Activated CD8-positive, alpha-beta memory T cell treated with anti-CD3 and anti-CD28 coated beads for 4 hours (primary cell): ENCODE measurements around the gene AQP2.

Experiments
- DNase-seq, 2 donors: peaks; one replicate each; pipeline ENCODE4 v3.0.0-alpha.2; 2020; ENCODE audit warnings: low read depth in 2 of 2

AQP2 gene

DNA sequence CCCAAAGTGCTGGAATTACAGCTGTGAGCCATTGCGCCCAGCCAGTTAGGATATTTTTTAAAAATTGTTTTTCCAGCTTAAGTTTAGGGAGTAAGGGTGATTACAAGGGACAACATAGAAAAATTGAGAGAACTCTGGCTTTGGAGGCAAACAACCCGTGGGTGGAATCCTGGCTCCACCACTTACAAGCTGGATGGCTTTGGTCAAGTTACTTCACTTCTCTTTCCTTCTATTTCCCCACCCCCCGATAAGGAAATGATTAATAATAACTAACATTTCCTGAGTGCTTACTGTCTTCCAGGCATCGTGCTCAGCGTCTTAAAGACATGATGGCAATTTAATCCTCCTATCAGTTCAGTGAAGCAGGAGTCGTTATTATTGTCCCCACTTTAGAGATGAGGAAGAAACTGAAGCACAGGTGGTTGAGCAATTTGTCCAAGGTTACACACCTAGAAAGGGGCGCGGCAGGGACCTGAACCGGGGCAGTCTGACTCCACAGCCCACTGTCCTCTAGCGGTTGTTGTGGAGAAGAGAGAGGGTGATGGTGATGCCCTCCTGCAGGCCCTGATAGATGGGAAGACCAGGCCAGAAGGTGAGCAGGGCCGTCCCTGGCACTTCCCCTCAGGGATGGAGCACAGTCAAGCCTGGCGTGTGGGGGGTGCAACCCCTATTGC is 30.2 kb upstream of the AQP2 start:
- no peak for DNase-seq

DNA sequence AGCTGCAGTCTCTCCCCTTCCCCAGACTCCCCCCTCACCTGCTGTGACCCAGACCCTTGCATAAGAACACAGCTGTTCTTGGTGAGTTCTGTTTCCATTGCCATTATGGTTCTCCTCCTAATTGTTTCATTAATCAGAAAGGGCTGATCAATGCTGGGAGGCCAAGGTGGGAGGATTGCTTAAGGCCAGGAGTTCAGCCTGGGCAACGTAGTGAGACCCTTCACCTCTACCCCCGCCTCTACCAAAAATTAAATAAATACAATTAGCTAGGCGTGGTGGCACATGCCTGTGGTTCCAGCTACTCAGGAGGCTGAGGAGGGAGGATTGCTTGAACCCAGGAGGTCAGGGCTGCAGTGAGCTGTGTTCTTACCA is 29.6 kb upstream of the AQP2 start:
- no peak for DNase-seq

- DNase-seq, result no peak
Observed at GRCh38 chr12:49921299-49921698, 29.2 kb upstream of the AQP2 start.

DNA sequence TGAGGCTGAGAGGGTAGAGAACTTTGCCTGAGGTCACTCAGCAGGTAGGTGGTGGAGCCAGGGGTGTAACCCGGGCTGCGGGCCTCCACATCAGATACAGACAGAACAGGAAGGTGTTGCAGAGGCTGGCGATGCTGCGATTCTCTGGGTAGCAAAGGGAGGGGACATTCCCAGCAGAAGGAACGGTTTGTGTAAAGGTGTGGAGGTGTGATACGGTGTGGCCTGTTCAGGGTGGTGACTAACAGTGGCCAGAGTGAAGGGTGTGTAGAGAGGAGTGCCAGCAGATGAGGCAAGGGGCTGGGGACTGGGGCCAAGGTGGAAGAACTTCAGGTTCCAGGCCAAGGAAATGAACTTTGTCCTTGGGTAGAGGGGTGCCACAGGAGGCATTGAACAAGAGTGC is 28.6 kb upstream of the AQP2 start:
- no peak for DNase-seq

DNA sequence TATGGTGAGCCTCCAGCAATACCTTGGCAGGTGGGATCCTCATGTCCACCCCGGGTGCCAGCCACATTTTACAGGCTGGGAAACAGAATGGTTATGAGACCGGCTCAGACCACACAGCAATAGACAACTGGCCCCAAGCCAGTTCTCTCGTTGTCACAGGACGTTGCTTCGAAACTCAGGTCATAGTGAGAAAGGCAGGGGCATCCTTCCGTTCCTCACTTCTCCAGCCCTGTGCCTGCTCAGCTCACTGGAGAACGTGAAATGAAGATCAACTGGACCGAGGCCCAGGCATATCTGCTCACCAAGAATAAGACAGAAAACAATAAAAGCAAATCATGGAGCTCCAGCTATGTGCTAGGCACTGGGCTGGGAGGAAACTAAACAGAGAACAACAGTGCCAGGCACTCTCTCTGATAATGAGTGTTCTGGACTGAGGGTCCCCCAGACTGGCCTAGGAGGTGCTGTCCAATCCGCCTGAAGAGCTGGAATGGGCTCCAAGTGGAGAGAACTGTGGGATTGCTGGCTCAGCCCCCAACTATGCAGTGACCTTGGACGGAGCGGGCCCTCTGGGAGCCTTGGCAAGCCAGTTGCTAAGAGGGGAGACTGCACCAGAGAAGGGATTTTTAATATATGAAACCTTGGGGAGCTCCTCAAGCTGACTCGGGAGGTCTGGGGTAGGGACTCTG is 28.0 kb upstream of the AQP2 start:
- DNase-seq, result no peak

GRCh38 chr12:49923035-49923644 is 27.4 kb upstream of the AQP2 start:
- no peak for DNase-seq

- DNase-seq, result no peak
Observed at GRCh38 chr12:49923880-49924556, 26.5 kb upstream of the AQP2 start.

- no peak for DNase-seq
Observed at GRCh38 chr12:49924628-49925246, 25.8 kb upstream of the AQP2 start.

GRCh38 chr12:49925433-49926204 is 24.9 kb upstream of the AQP2 start:
- no peak for DNase-seq

DNA sequence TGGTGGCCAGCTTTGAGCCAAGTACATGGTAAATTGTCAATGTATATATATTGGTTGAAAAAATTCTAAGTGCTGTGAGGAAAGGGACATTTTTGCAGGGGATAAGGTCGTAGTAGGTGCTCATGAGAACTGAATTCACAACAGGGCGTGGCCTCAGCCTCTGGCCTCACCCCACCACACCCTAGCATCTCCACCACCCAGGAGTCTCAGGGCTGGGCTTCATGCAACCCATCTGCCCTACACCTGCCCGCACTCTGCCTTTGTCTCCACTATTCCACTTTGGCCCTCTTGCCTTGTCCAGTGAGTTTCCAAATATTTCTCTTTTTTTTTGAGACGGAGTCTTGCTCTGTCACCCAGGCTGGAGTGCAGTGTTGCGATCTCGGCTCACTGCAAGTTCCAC is 22.1 kb upstream of the AQP2 start:
- no peak for DNase-seq

DNA sequence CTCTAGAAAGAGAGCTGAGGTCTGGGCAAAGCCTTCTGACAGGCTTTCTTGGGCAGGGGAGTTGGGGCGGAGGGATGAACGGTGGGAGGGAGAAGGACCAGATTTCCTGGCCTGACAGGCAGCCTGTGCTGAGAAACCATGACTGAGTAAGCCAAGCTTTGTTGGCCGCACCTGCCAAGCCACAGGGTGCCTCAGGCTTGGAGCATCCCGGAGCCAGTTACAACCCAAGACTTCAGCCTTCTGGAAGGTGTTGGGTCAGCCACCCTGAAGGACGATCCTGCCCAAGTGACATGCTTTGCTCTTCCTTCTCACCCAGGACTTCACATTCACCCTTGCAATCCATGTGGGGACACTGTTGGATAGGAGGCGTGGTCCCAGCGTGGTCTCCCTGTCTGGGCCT is 21.0 kb upstream of the AQP2 start:
- no peak for DNase-seq

GRCh38 chr12:49930515-49931288 is 19.8 kb upstream of the AQP2 start:
- no peak for DNase-seq

- DNase-seq, result no peak
Observed at GRCh38 chr12:49932023-49932422, 18.5 kb upstream of the AQP2 start.

- DNase-seq, result no peak
Observed at GRCh38 chr12:49932533-49933130, 17.9 kb upstream of the AQP2 start.

GRCh38 chr12:49933796-49934195 is 16.7 kb upstream of the AQP2 start:
- no peak for DNase-seq

GRCh38 chr12:49934505-49934904 is 16.0 kb upstream of the AQP2 start:
- no peak for DNase-seq

- no peak for DNase-seq
Observed at GRCh38 chr12:49936925-49937324, 13.6 kb upstream of the AQP2 start.

GRCh38 chr12:49937639-49938300 is 12.8 kb upstream of the AQP2 start:
- no peak for DNase-seq

- no peak for DNase-seq
Observed at GRCh38 chr12:49939307-49939706, 11.2 kb upstream of the AQP2 start.

DNA sequence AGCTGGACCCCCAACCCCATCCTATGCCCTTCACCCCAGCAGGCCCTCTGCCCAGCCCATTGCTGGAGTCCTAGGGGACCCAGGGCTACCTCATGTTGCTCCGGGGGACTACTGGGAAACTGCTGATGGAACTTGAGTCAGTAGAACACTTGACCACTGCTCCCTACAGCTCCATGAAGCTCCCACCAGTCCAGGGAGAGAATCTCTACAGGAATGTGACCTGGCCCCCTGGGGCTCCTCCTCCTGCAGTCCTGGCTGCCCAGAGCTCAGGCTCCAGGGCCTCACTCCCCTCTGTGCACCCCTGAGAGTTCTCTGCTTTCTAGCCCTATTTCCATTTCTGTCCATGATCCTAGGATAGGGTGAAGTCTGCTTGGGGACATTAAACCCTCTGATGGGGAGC is 10.8 kb upstream of the AQP2 start:
- DNase-seq, result no peak
